Body of pancreas (tissue), 4 donors: ENCODE results near the gene FAM83D.
A peak's percentile ranks its signal among the peaks of the same experiment; 100 is the strongest.

Experiments used
- CTCF ChIP-seq, 7 experiments: fragments of 450-650 bp in 4 of 7; fragments of 200-600 bp in 3 of 7; sonication (generic) in 3 of 7; IDR thresholded peaks; one replicate each; pipeline ENCODE4 v1.5.1; 2016 to 2019; ENCODE audit warnings: antibody characterized with exemption in 7 of 7
- POLR2A ChIP-seq, 3 donors: fragments of 450-650 bp; IDR thresholded peaks; one replicate each; pipeline ENCODE4 v1.6.1; 2016; ENCODE audit warnings: antibody characterized with exemption in 3 of 3, mild to moderate bottlenecking in 2 of 3

GRCh38 chr20:38893565-38894090, 32.6 kb upstream of the FAM83D start:
- TF ChIP-seq CTCF (IDR thresholded peaks at IDR 0.05) = peak; percentile 69 to 95 (median 82)
- TF ChIP-seq POLR2A (IDR thresholded peaks at IDR 0.05) = no peak
